Measurements from ENCODE around the gene PLCG2.

Gene PLCG2

GRCh38 chr16:81987706-81988105, 208.6 kb downstream of the PLCG2 start:
- H3K27me3 ChIP-seq (ENCODE audit: low read length): no peaks in the 10 kb centered on the region
- no peaks in the 10 kb centered on the region for H3K79me2 ChIP-seq (ENCODE audit: insufficient read depth, low read length)
- no peak overlapping the region for H3K4me3 ChIP-seq (ENCODE audit: insufficient read depth, low read length, poor library complexity, severe bottlenecking)
- H4K20me1 ChIP-seq (ENCODE audit: low read depth, low read length): no peaks in the 10 kb centered on the region
- no peaks in the 10 kb centered on the region for H3K36me3 ChIP-seq (ENCODE audit: low read length)
- no peaks in the 10 kb centered on the region for H3K9me3 ChIP-seq (ENCODE audit: insufficient read depth, low read length)
- no peak overlapping the region for H3K9ac ChIP-seq (ENCODE audit: low read length)
- H3K27ac ChIP-seq (ENCODE audit: low read depth, low read length): no peak overlapping the region
- TF ChIP-seq CTCF (IDR thresholded peaks at IDR 0.05; ENCODE audit: insufficient read depth, low read length, poor library complexity, severe bottlenecking): no peak
- no peak for TF ChIP-seq EZH2phosphoT487 (conservative IDR thresholded peaks at IDR 0.05; ENCODE audit: low read length)
- no peaks in the 10 kb centered on the region for H3K9me2 ChIP-seq (replicated peaks; ENCODE audit: insufficient read depth, low read length)
- no peak overlapping the region for H2AFZ ChIP-seq (ENCODE audit: low read depth, low read length, severe bottlenecking)
- no peaks in the 10 kb centered on the region for H3F3A ChIP-seq (ENCODE audit: insufficient read depth)
- H3K4me2 ChIP-seq (ENCODE audit: low read depth, low read length, poor library complexity, severe bottlenecking): no peak overlapping the region

- Histone ChIP-seq H3K27ac (ENCODE audit: low read depth, low read length) (no peak overlapping the region), H3K36me3 (ENCODE audit: low read length) (no peaks in the 10 kb centered on the region), H4K20me1 (ENCODE audit: low read depth, low read length) (no peaks in the 10 kb centered on the region), H2AFZ (ENCODE audit: low read depth, low read length, severe bottlenecking) (no peak overlapping the region), H3K4me3 (ENCODE audit: insufficient read depth, low read length, poor library complexity, severe bottlenecking) (no peak overlapping the region), H3K9ac (ENCODE audit: low read length) (no peak overlapping the region), H3K4me2 (ENCODE audit: low read depth, low read length, poor library complexity, severe bottlenecking) (no peak overlapping the region), H3K9me3 (ENCODE audit: insufficient read depth, low read length) (no peaks in the 10 kb centered on the region), H3F3A (ENCODE audit: insufficient read depth) (no peaks in the 10 kb centered on the region), H3K79me2 (ENCODE audit: insufficient read depth, low read length) (no peaks in the 10 kb centered on the region), H3K9me2 (replicated peaks; ENCODE audit: insufficient read depth, low read length) (no peaks in the 10 kb centered on the region), H3K27me3 (ENCODE audit: low read length) (no peaks in the 10 kb centered on the region)
- TF ChIP-seq EZH2phosphoT487 (conservative IDR thresholded peaks at IDR 0.05; ENCODE audit: low read length): no peak
Observed at GRCh38 chr16:81992859-81993258, 213.8 kb downstream of the PLCG2 start.

- no peak overlapping the region for H3K27ac ChIP-seq (ENCODE audit: low read depth, low read length)
- TF ChIP-seq CTCF (IDR thresholded peaks at IDR 0.05; ENCODE audit: insufficient read depth, low read length, poor library complexity, severe bottlenecking): peak; percentile 16
- TF ChIP-seq EZH2phosphoT487 (conservative IDR thresholded peaks at IDR 0.05; ENCODE audit: low read length): no peak
- no peak overlapping the region for H3K4me3 ChIP-seq (ENCODE audit: insufficient read depth, low read length, poor library complexity, severe bottlenecking)
- no peak overlapping the region for H3K4me2 ChIP-seq (ENCODE audit: low read depth, low read length, poor library complexity, severe bottlenecking)
- H3K36me3 ChIP-seq (ENCODE audit: low read length): no peaks in the 10 kb centered on the region
- H3K9me2 ChIP-seq (replicated peaks; ENCODE audit: insufficient read depth, low read length): no peaks in the 10 kb centered on the region
- H3K27me3 ChIP-seq (ENCODE audit: low read length): no peaks in the 10 kb centered on the region
- no peaks in the 10 kb centered on the region for H3K9me3 ChIP-seq (ENCODE audit: insufficient read depth, low read length)
- H2AFZ ChIP-seq (ENCODE audit: low read depth, low read length, severe bottlenecking): no peak overlapping the region
- no peaks in the 10 kb centered on the region for H3K79me2 ChIP-seq (ENCODE audit: insufficient read depth, low read length)
- no peaks in the 10 kb centered on the region for H3F3A ChIP-seq (ENCODE audit: insufficient read depth)
- H4K20me1 ChIP-seq (ENCODE audit: low read depth, low read length): no peaks in the 10 kb centered on the region
- no peak overlapping the region for H3K9ac ChIP-seq (ENCODE audit: low read length)
Observed at GRCh38 chr16:81994485-81994884, 215.4 kb downstream of the PLCG2 start.

GRCh38 chr16:81995651-81996050, 216.6 kb downstream of the PLCG2 start:
- no peak overlapping the region for H3K4me2 ChIP-seq (ENCODE audit: low read depth, low read length, poor library complexity, severe bottlenecking)
- H3K36me3 ChIP-seq (ENCODE audit: low read length): no peaks in the 10 kb centered on the region
- TF ChIP-seq EZH2phosphoT487 (conservative IDR thresholded peaks at IDR 0.05; ENCODE audit: low read length): no peak
- TF ChIP-seq CTCF (IDR thresholded peaks at IDR 0.05; ENCODE audit: insufficient read depth, low read length, poor library complexity, severe bottlenecking): no peak
- no peaks in the 10 kb centered on the region for H3K9me3 ChIP-seq (ENCODE audit: insufficient read depth, low read length)
- H3K27ac ChIP-seq (ENCODE audit: low read depth, low read length): no peak overlapping the region
- H3K27me3 ChIP-seq (ENCODE audit: low read length): no peaks in the 10 kb centered on the region
- no peak overlapping the region for H2AFZ ChIP-seq (ENCODE audit: low read depth, low read length, severe bottlenecking)
- no peak overlapping the region for H3K9ac ChIP-seq (ENCODE audit: low read length)
- H3F3A ChIP-seq (ENCODE audit: insufficient read depth): no peaks in the 10 kb centered on the region
- no peaks in the 10 kb centered on the region for H3K79me2 ChIP-seq (ENCODE audit: insufficient read depth, low read length)
- no peaks in the 10 kb centered on the region for H3K9me2 ChIP-seq (replicated peaks; ENCODE audit: insufficient read depth, low read length)
- H4K20me1 ChIP-seq (ENCODE audit: low read depth, low read length): no peaks in the 10 kb centered on the region
- H3K4me3 ChIP-seq (ENCODE audit: insufficient read depth, low read length, poor library complexity, severe bottlenecking): no peak overlapping the region
